HepG2 (cell line): ENCODE data around the gene NAA38. TPM values are rescaled to one million over a fixed set of nuclear protein-coding genes. Genes with fewer than 3 reads are reported as not detected.

ENCODE experiments used
- ATAC-seq: fragments of 200-7000 bp; cut with Tn5 transposase; 3 replicates; pipeline ENCODE4 v1.9.1; 2020; ENCODE audit warnings: mild to moderate bottlenecking, moderate library complexity
- BruUV-seq: library from RNA; stranded (reverse); fragments of 400-500 nt; replicated peaks from 2 replicates; lab custom pipeline; 2021; lab: Mats Ljungman, UMichigan
- CTCF ChIA-PET: fragments of 300-600 bp; formaldehyde crosslinking; extraction: SDS; loops from one replicate; lab custom pipeline; 2021; ENCODE audit warnings: low total read pairs, inconsistent platforms, low intra/inter-chr PET ratio; lab: Yijun Ruan, JAX
- POLR2A ChIA-PET: fragments of 350-600 bp; sonication (Branson Sonifier 250); formaldehyde crosslinking; loops from one replicate; lab custom pipeline; 2020; ENCODE audit warnings: antibody characterized with exemption, inconsistent platforms; lab: Yijun Ruan, JAX
- DNase-seq: peaks from one replicate; pipeline ENCODE4 v3.0.0-alpha.2; 2015; ENCODE audit warnings: low spot score
- FAIRE-seq: peaks from 3 replicates; lab custom pipeline; 2011; peaks lifted over from hg19 to GRCh38; lab: Jason Lieb, UNC
- H2AFZ ChIP-seq: one replicate; pipeline ENCODE4 v1.6.1; 2011; ENCODE audit warnings: low read length, inconsistent platforms
- H3K27ac ChIP-seq: fragments of 300-600 bp; 3 replicates; pipeline ENCODE4 v1.8.0; 2011; ENCODE audit warnings: mixed run types, mild to moderate bottlenecking, mixed read lengths, low read length, inconsistent platforms; ENCODE audit not compliant: insufficient read depth; ENCODE audit errors: extremely low read length
- H3K27me3 ChIP-seq, 2 experiments: fragments of 200-600 bp in 1 of 2; 2 replicates in 1 of 2; 3 replicates in 1 of 2; pipeline versions ENCODE4 v1.6.0 to v1.8.0; 2011; ENCODE audit warnings: low read length in 2 of 2, mild to moderate bottlenecking in 2 of 2, moderate library complexity in 2 of 2, inconsistent platforms in 1 of 2; ENCODE audit not compliant: insufficient read depth in 2 of 2, control insufficient read depth in 1 of 2
- H3K36me3 ChIP-seq, 2 experiments: fragments of 200-600 bp in 1 of 2; replicated peaks in 1 of 2; 2 replicates in 1 of 2; 3 replicates in 1 of 2; pipeline versions ENCODE4 v1.5.1 to v1.8.0; 2011; ENCODE audit warnings: low read length in 2 of 2, inconsistent platforms in 1 of 2; ENCODE audit not compliant: insufficient read depth in 2 of 2, control insufficient read depth in 1 of 2
- H3K4me1 ChIP-seq: 2 replicates; pipeline ENCODE4 v1.5.1; 2012; ENCODE audit warnings: low read length, inconsistent platforms; ENCODE audit not compliant: insufficient read depth
- H3K4me2 ChIP-seq: 2 replicates; pipeline ENCODE4 v1.6.0; 2011; ENCODE audit warnings: low read depth, low read length, inconsistent platforms
- H3K4me3 ChIP-seq, 3 experiments: fragments of 200-600 bp in 1 of 3; sonication (generic), shearing (Covaris generic) in 1 of 3; replicated peaks in 1 of 3; 2 replicates each; pipeline ENCODE4 v1.5.1; 2011 to 2016; ENCODE audit warnings: low read length in 3 of 3, inconsistent platforms in 2 of 3, low read depth in 2 of 3, mild to moderate bottlenecking in 2 of 3, control low read depth in 1 of 3, mixed read lengths in 1 of 3; ENCODE audit not compliant: insufficient read depth in 1 of 3
- H3K79me2 ChIP-seq: one replicate; pipeline ENCODE4 v1.6.1; 2011; ENCODE audit warnings: low read length, inconsistent platforms; ENCODE audit not compliant: insufficient read depth
- H3K9ac ChIP-seq: 2 replicates; pipeline ENCODE4 v1.6.0; 2011; ENCODE audit warnings: mild to moderate bottlenecking, low read depth, low read length, inconsistent platforms; ENCODE audit not compliant: insufficient read depth
- H3K9me3 ChIP-seq: 2 replicates; pipeline ENCODE4 v1.5.1; 2012; ENCODE audit warnings: mild to moderate bottlenecking, low read length
- H4K20me1 ChIP-seq: 2 replicates; pipeline ENCODE4 v1.6.0; 2011; ENCODE audit warnings: inconsistent platforms, mild to moderate bottlenecking, low read length, moderate library complexity; ENCODE audit not compliant: insufficient read depth
- HHEX ChIP-seq: IDR thresholded peaks from 2 replicates; pipeline ENCODE4 v1.6.1; 2016; ENCODE audit warnings: control low read depth
- HOXA3 ChIP-seq: sonication (generic); formaldehyde crosslinking; IDR thresholded peaks from 2 replicates; pipeline ENCODE4 v1.5.0; 2020; ENCODE audit warnings: missing genetic modification reagents
- JDP2 ChIP-seq: sonication (generic); formaldehyde crosslinking; IDR thresholded peaks from 2 replicates; pipeline ENCODE4 v1.8.1; 2022; ENCODE audit warnings: missing genetic modification reagents, borderline replicate concordance
- MTA1 ChIP-seq: sonication (generic); formaldehyde crosslinking; IDR thresholded peaks from 2 replicates; pipeline ENCODE4 v1.4.0; 2020; ENCODE audit warnings: missing genetic modification reagents, mild to moderate bottlenecking, borderline replicate concordance
- RFXANK ChIP-seq: IDR thresholded peaks from 2 replicates; pipeline ENCODE4 v1.6.1; 2016
- SSRP1 ChIP-seq: IDR thresholded peaks from 2 replicates; pipeline ENCODE4 v1.6.1; 2016; ENCODE audit warnings: control low read depth
- USF2 ChIP-seq, 2 experiments: sonication (generic) in 1 of 2; formaldehyde crosslinking in 1 of 2; IDR thresholded peaks; 2 replicates each; pipeline versions ENCODE4 v1.5.1 to v1.6.1; 2011 to 2020; ENCODE audit warnings: borderline replicate concordance in 1 of 2, low read depth in 1 of 2, low read length in 1 of 2, mild to moderate bottlenecking in 1 of 2, missing genetic modification reagents in 1 of 2, moderate library complexity in 1 of 2
- ZBTB10 ChIP-seq: sonication (generic); formaldehyde crosslinking; IDR thresholded peaks from 2 replicates; pipeline ENCODE4 v1.4.0; 2020; ENCODE audit warnings: missing genetic modification reagents, borderline replicate concordance
- ZNF18 ChIP-seq: sonication (generic); formaldehyde crosslinking; IDR thresholded peaks from 2 replicates; pipeline ENCODE4 v1.8.0; 2022; ENCODE audit warnings: mild to moderate bottlenecking, missing genetic modification reagents; ENCODE audit not compliant: insufficient replicate concordance
- ZNF513 ChIP-seq: sonication (generic); formaldehyde crosslinking; conservative IDR thresholded peaks from 2 replicates; pipeline ENCODE4 v1.5.0; 2020; ENCODE audit warnings: missing genetic modification reagents
- ZNF605 ChIP-seq: sonication (generic); formaldehyde crosslinking; IDR thresholded peaks from 2 replicates; pipeline ENCODE4 v1.8.0; 2022; ENCODE audit warnings: mild to moderate bottlenecking, missing genetic modification reagents
- ZSCAN21 ChIP-seq: sonication (generic); formaldehyde crosslinking; IDR thresholded peaks from 2 replicates; pipeline ENCODE4 v1.8.0; 2022; ENCODE audit warnings: mild to moderate bottlenecking, missing genetic modification reagents, moderate library complexity, borderline replicate concordance
- WGBS: methylation state at CpG from one replicate; pipeline ENCODE4 v1.1.6; 2017; ENCODE audit warnings: low lambda C conversion rate; 5-methylcytosine and 5-hydroxymethylcytosine counted together
- in situ Hi-C: cut with HindIII; loops from 2 replicates; pipeline ENCODE4 v1.10.0; 2017; ENCODE audit warnings: low pct_unique_long_range_greater_than_20kb; ENCODE audit not compliant: extremely low pct_ligation_motif_present
- intact Hi-C: fragments of 100-400 bp; cut with micrococcal nuclease; formaldehyde crosslinking; loops from one replicate; pipeline ENCODE4 v1.10.0; 2022; ENCODE audit not compliant: unreplicated experiment
- polyA plus RNA-seq, 8 experiments: library from polyadenylated mRNA; depleted of rRNA in 3 of 8; stranded (reverse) in 7 of 8; unstranded in 1 of 8; fragments of >200 nt; fragmentation: Illumina TruSeq in 4 of 8; extraction: Trizol in 4 of 8; gene quantifications; 2 replicates each; pipeline versions ENCODE4 v1.2.1 to v1.2.3, GENCODE V29; 2011 to 2016; ENCODE audit warnings: low read depth in 4 of 8, missing spikeins in 1 of 8, mixed read lengths in 1 of 8; ENCODE audit not compliant: insufficient read depth in 1 of 8
- total RNA-seq, 5 experiments: library from RNA; depleted of rRNA; stranded (reverse); fragments of >200 nt; fragmentation: Illumina TruSeq; extraction: Trizol; gene quantifications; 2 replicates each; pipeline ENCODE4 v1.2.3, GENCODE V29; 2016; ENCODE audit warnings: low read depth in 1 of 5

The NAA38 gene
- total and polyA plus RNA-seq, 2 of the 13 experiments (the other 11 are each of a cell fraction or from before 2014, with no cell fraction given) = 46.9 to 91.6 TPM

- in situ Hi-C loops (loop anchor here (10.0 kb wide), 1 partner anchor 268 kb away; the partner anchor contains the start of gene CD68), intact Hi-C loops (loop anchor here (5.0 kb wide), 1 partner anchor 200 kb away; no protein-coding TSS in a partner anchor)
- Histone ChIP-seq H2AFZ (no peak overlapping the region), H3K4me2 (peak overlapping the region; percentile 99), H3K27ac (peak overlapping the region; percentile 97), H3K4me1 (peaks cover 42% of the 10 kb centered on the region), H3K4me3 (peak overlapping the region; percentile 83 to 95 (median 86)), H3K9me3 (no peaks in the 10 kb centered on the region), H3K27me3 (peaks cover 0 to 3% of the 10 kb centered on the region in 2 experiments; a peak in 1 of 5 replicates), H3K9ac (peak overlapping the region; percentile 96), H4K20me1 (peaks cover 26% of the 10 kb centered on the region), H3K79me2 (peaks cover 56% of the 10 kb centered on the region), H3K36me3 (peaks cover 16 to 19% of the 10 kb centered on the region in 2 experiments; a peak in 4 of 5 replicates)
- DNase-seq (peak; percentile 56), ATAC-seq (peak; percentile 1), FAIRE-seq (peak; percentile 21)
- WGBS = under 1% methylated on average over 30 of the region's 47 CpGs
- CTCF ChIA-PET = interaction anchor here (0.8 kb wide), 1 partner anchor 20 kb away, joined by 3 read pairs; no protein-coding TSS in a partner anchor
- BruUV-seq = TSS peak; percentile 37
- POLR2A ChIA-PET = interaction anchor here (0.8 to 6.4 kb wide), 13 partner anchors 8 to 439 kb away, joined by 3 to 159 read pairs (median 3); partner anchors contain the start of genes CNTROB, CYB5D1, KDM6B and MPDU1
- TF ChIP-seq SSRP1 (CRISPR knock-in tag) = no peak; the same call in 1 of the 2 replicates
- no peak for TF ChIP-seq MTA1 (CRISPR knock-in tag)
- TF ChIP-seq ZNF513 (CRISPR knock-in tag) = no peak
- TF ChIP-seq ZSCAN21 (CRISPR knock-in tag) = peak; percentile 31; the same call in 1 of the 2 replicates
- TF ChIP-seq ZNF18 (CRISPR knock-in tag) = peak; percentile 82
- TF ChIP-seq JDP2 (CRISPR knock-in tag) = no peak
- no peak for TF ChIP-seq USF2 (IDR thresholded peaks at IDR 0.05; ENCODE audit: low read depth, low read length)
- no peak for TF ChIP-seq USF2 (CRISPR knock-in tag; IDR thresholded peaks at IDR 0.05; ENCODE audit: borderline replicate concordance)
- TF ChIP-seq HHEX = 0 out of 2 replicates have a peak, but pooled peaks have one; percentile 9
- no peak for TF ChIP-seq ZNF605 (CRISPR knock-in tag)
- TF ChIP-seq RFXANK (CRISPR knock-in tag) = no peak
- no peak for TF ChIP-seq HOXA3 (CRISPR knock-in tag)
- no peak for TF ChIP-seq ZBTB10 (CRISPR knock-in tag)
Measured at GRCh38 chr17:7842380-7843256, 14.7 kb downstream of the NAA38 start.
